Right lung (tissue), 5 donors: ENCODE measurements around the gene MRPL45. TPM values are rescaled to one million over a fixed set of nuclear protein-coding genes. Genes with fewer than 3 reads are reported as not detected.

Experiments
- polyA plus RNA-seq, 5 donors: library from polyadenylated mRNA; unstranded; fragments of 120-200 nt; gene quantifications; one replicate each; pipeline versions ENCODE4 v1.2.1 to v1.2.3, GENCODE V29; 2013; ENCODE audit warnings: inconsistent platforms in 1 of 5, low replicate concordance in 1 of 5; ENCODE audit not compliant: insufficient read length in 5 of 5, insufficient read depth in 1 of 5

MRPL45 gene
- polyA plus RNA-seq, 5 donors, result 51.2 to 68.0 (median 60.5) TPM

Other genes with a start within 250 kb of the MRPL45 start
- not detected for gene TBC1D3C, start 228.5 kb upstream of the MRPL45 start, polyA plus RNA-seq
- gene TBC1D3E, start 169.2 kb upstream of the MRPL45 start, polyA plus RNA-seq, result not detected
- gene TBC1D3, start 104.6 kb upstream of the MRPL45 start, polyA plus RNA-seq, result not detected
- gene GPR179, start 46.8 kb downstream of the MRPL45 start, polyA plus RNA-seq, result under 1 TPM; 0.17 to 0.60 (median 0.49) TPM
- 10 to 100 TPM; 12.7 to 20.7 (median 17.3) TPM for gene SOCS7, start 54.7 kb downstream of the MRPL45 start, polyA plus RNA-seq
- 10 to 100 TPM; 27.3 to 38.1 (median 31.9) TPM for gene ARHGAP23, start 131.3 kb downstream of the MRPL45 start, polyA plus RNA-seq